ENCODE measurements around the gene BAZ2B.

DNA sequence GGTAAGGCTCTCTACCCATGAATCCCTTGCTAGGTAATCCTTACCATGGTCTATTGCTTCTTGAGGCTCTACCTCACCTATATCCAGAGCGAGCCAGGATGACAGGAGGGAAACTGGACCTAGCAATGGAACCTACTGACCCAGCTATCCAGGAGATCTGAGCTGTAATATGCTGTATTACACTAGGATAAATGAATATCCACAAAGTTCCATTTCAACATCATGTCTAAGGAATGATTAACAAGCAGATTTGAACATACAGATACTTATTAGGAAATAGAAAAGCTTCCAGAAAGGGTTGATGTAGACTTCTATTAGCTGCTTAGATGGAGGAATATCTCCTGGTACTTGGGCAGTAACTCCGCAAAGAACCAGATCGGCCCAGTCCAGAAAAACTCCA lies 110.1 kb downstream of the BAZ2B start:
- TF ChIP-seq, protein P1, sequence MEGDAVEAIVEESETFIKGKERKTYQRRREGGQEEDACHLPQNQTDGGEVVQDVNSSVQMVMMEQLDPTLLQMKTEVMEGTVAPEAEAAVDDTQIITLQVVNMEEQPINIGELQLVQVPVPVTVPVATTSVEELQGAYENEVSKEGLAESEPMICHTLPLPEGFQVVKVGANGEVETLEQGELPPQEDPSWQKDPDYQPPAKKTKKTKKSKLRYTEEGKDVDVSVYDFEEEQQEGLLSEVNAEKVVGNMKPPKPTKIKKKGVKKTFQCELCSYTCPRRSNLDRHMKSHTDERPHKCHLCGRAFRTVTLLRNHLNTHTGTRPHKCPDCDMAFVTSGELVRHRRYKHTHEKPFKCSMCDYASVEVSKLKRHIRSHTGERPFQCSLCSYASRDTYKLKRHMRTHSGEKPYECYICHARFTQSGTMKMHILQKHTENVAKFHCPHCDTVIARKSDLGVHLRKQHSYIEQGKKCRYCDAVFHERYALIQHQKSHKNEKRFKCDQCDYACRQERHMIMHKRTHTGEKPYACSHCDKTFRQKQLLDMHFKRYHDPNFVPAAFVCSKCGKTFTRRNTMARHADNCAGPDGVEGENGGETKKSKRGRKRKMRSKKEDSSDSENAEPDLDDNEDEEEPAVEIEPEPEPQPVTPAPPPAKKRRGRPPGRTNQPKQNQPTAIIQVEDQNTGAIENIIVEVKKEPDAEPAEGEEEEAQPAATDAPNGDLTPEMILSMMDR (IDR thresholded peaks at IDR 0.05; ENCODE audit: insufficient read depth, low read depth, low read length), result no peak
- TF ChIP-seq EZH2 (IDR thresholded peaks at IDR 0.05; ENCODE audit: insufficient read depth, low read length), result no peak

Measured in astrocyte (in vitro differentiated cells and primary cell).